GM23338 (cell line): ENCODE results near the gene SLC34A3. TPM values are rescaled to one million over a fixed set of nuclear protein-coding genes. Genes with fewer than 3 reads are reported as not detected.

Experiments
- ATAC-seq: fragments of 200-7000 bp; cut with Tn5 transposase; 3 replicates; pipeline ENCODE4 v1.9.1; 2020
- DNase-seq: peaks from one replicate; pipeline ENCODE4 v3.0.0-alpha.2; 2015; ENCODE audit warnings: low spot score
- H2AFZ ChIP-seq: fragments of 200-600 bp; sonication (generic); 2 replicates; pipeline ENCODE4 v1.8.0; 2016; ENCODE audit warnings: antibody characterized with exemption, mild to moderate bottlenecking, moderate library complexity
- H3F3A ChIP-seq: fragments of 200-600 bp; sonication (generic); replicated peaks from 2 replicates; pipeline ENCODE4 v1.8.0; 2017; ENCODE audit warnings: antibody characterized with exemption, mixed run types, low read depth
- H3K27ac ChIP-seq: fragments of 200-600 bp; sonication (generic); 2 replicates; pipeline ENCODE4 v1.6.1; 2016; ENCODE audit warnings: low read depth
- H3K27me3 ChIP-seq: fragments of 200-600 bp; sonication (generic); 2 replicates; pipeline ENCODE4 v1.8.0; 2016; ENCODE audit warnings: mild to moderate bottlenecking, mixed run types, moderate library complexity; ENCODE audit not compliant: insufficient read depth
- H3K36me3 ChIP-seq: fragments of 200-600 bp; sonication (generic); 2 replicates; pipeline ENCODE4 v1.8.0; 2016; ENCODE audit warnings: mild to moderate bottlenecking; ENCODE audit not compliant: insufficient read depth
- H3K4me1 ChIP-seq: fragments of 200-600 bp; sonication (generic); 2 replicates; pipeline ENCODE4 v1.8.0; 2016; ENCODE audit warnings: mild to moderate bottlenecking, moderate library complexity; ENCODE audit not compliant: insufficient read depth
- H3K4me2 ChIP-seq: fragments of 200-600 bp; sonication (generic); 2 replicates; pipeline ENCODE4 v1.7.1; 2017; ENCODE audit warnings: mixed run types
- H3K4me3 ChIP-seq: fragments of 200-600 bp; sonication (generic); 2 replicates; pipeline ENCODE4 v1.6.1; 2016; ENCODE audit warnings: mixed run types
- H3K79me2 ChIP-seq: fragments of 200-600 bp; sonication (generic); replicated peaks from 2 replicates; pipeline ENCODE4 v1.8.0; 2017; ENCODE audit warnings: mild to moderate bottlenecking; ENCODE audit not compliant: insufficient read depth
- H3K9me2 ChIP-seq: fragments of 200-600 bp; sonication (generic); 2 replicates; pipeline ENCODE4 v1.8.0; 2017; ENCODE audit not compliant: insufficient read depth
- H4K20me1 ChIP-seq: fragments of 200-600 bp; sonication (generic); replicated peaks from 2 replicates; pipeline ENCODE4 v1.8.0; 2017; ENCODE audit warnings: mild to moderate bottlenecking; ENCODE audit not compliant: insufficient read depth
- H3K27ac Mint-ChIP-seq: 2 replicates; pipeline ENCODE4 v1.8.0; 2020; ENCODE audit warnings: inconsistent platforms, mild to moderate bottlenecking, moderate library complexity, mixed read lengths
- H3K27me3 Mint-ChIP-seq: 3 replicates; pipeline ENCODE4 v1.8.0; 2022; ENCODE audit warnings: low read depth, mild to moderate bottlenecking, moderate library complexity, mixed read lengths, inconsistent platforms; ENCODE audit not compliant: insufficient read depth, poor library complexity
- H3K36me3 Mint-ChIP-seq: 3 replicates; pipeline ENCODE4 v1.8.0; 2021; ENCODE audit warnings: low read depth, mild to moderate bottlenecking, inconsistent platforms, moderate library complexity, mixed read lengths
- H3K4me1 Mint-ChIP-seq: 3 replicates; pipeline ENCODE4 v1.8.0; 2020; ENCODE audit warnings: mild to moderate bottlenecking, inconsistent platforms, mixed read lengths
- H3K4me3 Mint-ChIP-seq: 3 replicates; pipeline ENCODE4 v1.8.0; 2021; ENCODE audit warnings: moderate library complexity, mild to moderate bottlenecking, inconsistent platforms, mixed read lengths
- H3K9me3 Mint-ChIP-seq: 3 replicates; pipeline ENCODE4 v1.8.0; 2020; ENCODE audit warnings: moderate library complexity, mild to moderate bottlenecking, inconsistent platforms, mixed read lengths
- CREB1 ChIP-seq: fragments of 250-450 bp; sonication (Bioruptor Pico); IDR thresholded peaks from 2 replicates; pipeline ENCODE4 v1.5.0; 2020; ENCODE audit warnings: low read depth, mild to moderate bottlenecking, moderate library complexity
- ETS1 ChIP-seq: IDR thresholded peaks from 2 replicates; pipeline ENCODE4 v1.6.1; 2016; ENCODE audit warnings: antibody characterized with exemption
- EZH2phosphoT487 ChIP-seq: fragments of 200-600 bp; sonication (generic); IDR thresholded peaks from one replicate; pipeline ENCODE4 v1.8.1; 2018; ENCODE audit warnings: antibody characterized with exemption; ENCODE audit not compliant: unreplicated experiment
- POLR2AphosphoS5 ChIP-seq: IDR thresholded peaks from 2 replicates; pipeline ENCODE4 v1.6.1; 2016; ENCODE audit warnings: antibody characterized with exemption, low read depth
- REST ChIP-seq: IDR thresholded peaks from one replicate; pipeline ENCODE4 v1.6.1; 2018; ENCODE audit warnings: antibody characterized with exemption; ENCODE audit not compliant: unreplicated experiment
- ZNF114 ChIP-seq: fragments of 250-450 bp; sonication (Bioruptor Pico); IDR thresholded peaks from 2 replicates; pipeline ENCODE4 v1.5.0; 2020; ENCODE audit warnings: mild to moderate bottlenecking, moderate library complexity
- ZNF462 ChIP-seq: fragments of 250-450 bp; sonication (Bioruptor Pico); IDR thresholded peaks from 2 replicates; pipeline ENCODE4 v1.5.0; 2020; ENCODE audit warnings: mild to moderate bottlenecking, moderate library complexity
- polyA plus RNA-seq: library from polyadenylated mRNA; unstranded; fragments of >200 nt; fragmentation: Nextera tagmentation; extraction: Ambion mirVana; gene quantifications from 2 replicates; pipeline ENCODE4 v1.2.1, GENCODE V29; 2016
- total RNA-seq: library from RNA; depleted of rRNA; stranded (reverse); fragments of >200 nt; shearing (Covaris generic); gene quantifications from 2 replicates; pipeline ENCODE4 v1.2.3, GENCODE V29; 2014

SLC34A3 gene
- total and polyA plus RNA-seq, 2 experiments from 2014 or later: not detected

- Histone ChIP-seq H3K79me2 (peaks cover 71% of the 10 kb centered on the region), H3K9me2 (no peaks in the 10 kb centered on the region), H4K20me1 (peaks cover 9% of the 10 kb centered on the region), H3K27ac (peak overlapping the region; percentile 72; the same call in 1 of the 2 replicates), H3K36me3 (no peaks in the 10 kb centered on the region), H3K4me2 (peak overlapping the region; percentile 89), H2AFZ (peak overlapping the region; percentile 52; the same call in 1 of the 2 replicates), H3K4me3 (peak overlapping the region; percentile 82), H3F3A (peaks cover 16% of the 10 kb centered on the region; the same call in 1 of the 2 replicates), H3K4me1 (peaks cover 24% of the 10 kb centered on the region), H3K27me3 (no peaks in the 10 kb centered on the region)
- H3K36me3 Mint-ChIP-seq: no peaks in the 10 kb centered on the region; the same call in 2 of the 3 replicates
- no peaks in the 10 kb centered on the region for H3K9me3 Mint-ChIP-seq
- H3K27me3 Mint-ChIP-seq: peaks cover 17% of the 10 kb centered on the region
- H3K4me1 Mint-ChIP-seq: peaks cover 27% of the 10 kb centered on the region
- peak; percentile 31 for DNase-seq
- peak overlapping the region; percentile 77 for H3K4me3 Mint-ChIP-seq
- ATAC-seq: peak; percentile 0; the same call in 1 of the 3 replicates
- TF ChIP-seq EZH2phosphoT487 (no peak), ZNF462 (no peak), CREB1 (CRISPR knock-in tag) (no peak), REST (no peak), ZNF114 (CRISPR knock-in tag) (no peak), ETS1 (no peak), POLR2AphosphoS5 (no peak)
- peak overlapping the region; percentile 86 for H3K27ac Mint-ChIP-seq
These were observed 29.4 kb upstream of the SLC34A3 start for GRCh38 chr9:137201205-137201868.
